GM12864 (cell line): Measurements from ENCODE around the gene ZFPM1.

Experiments
- DNase-seq: peaks from one replicate; pipeline ENCODE4 v3.0.0-alpha.2; 2011; ENCODE audit warnings: low read depth
- H3K4me3 ChIP-seq: 2 replicates; pipeline ENCODE4 v1.5.1; 2011; ENCODE audit warnings: mild to moderate bottlenecking, low read depth, low read length, control low read depth
- TF ChIP-seq, protein P1 (sequence below): IDR thresholded peaks from 2 replicates; pipeline ENCODE4 v1.5.1; 2011; ENCODE audit warnings: low read depth, mild to moderate bottlenecking, moderate library complexity, low read length, control low read depth, inconsistent platforms; ENCODE audit errors: missing control alignments

The ZFPM1 gene

GRCh38 chr16:88460496-88461330 is 7.6 kb downstream of the ZFPM1 start:
- no peak for DNase-seq
- no peak overlapping the region for H3K4me3 ChIP-seq
- TF ChIP-seq, protein P1, sequence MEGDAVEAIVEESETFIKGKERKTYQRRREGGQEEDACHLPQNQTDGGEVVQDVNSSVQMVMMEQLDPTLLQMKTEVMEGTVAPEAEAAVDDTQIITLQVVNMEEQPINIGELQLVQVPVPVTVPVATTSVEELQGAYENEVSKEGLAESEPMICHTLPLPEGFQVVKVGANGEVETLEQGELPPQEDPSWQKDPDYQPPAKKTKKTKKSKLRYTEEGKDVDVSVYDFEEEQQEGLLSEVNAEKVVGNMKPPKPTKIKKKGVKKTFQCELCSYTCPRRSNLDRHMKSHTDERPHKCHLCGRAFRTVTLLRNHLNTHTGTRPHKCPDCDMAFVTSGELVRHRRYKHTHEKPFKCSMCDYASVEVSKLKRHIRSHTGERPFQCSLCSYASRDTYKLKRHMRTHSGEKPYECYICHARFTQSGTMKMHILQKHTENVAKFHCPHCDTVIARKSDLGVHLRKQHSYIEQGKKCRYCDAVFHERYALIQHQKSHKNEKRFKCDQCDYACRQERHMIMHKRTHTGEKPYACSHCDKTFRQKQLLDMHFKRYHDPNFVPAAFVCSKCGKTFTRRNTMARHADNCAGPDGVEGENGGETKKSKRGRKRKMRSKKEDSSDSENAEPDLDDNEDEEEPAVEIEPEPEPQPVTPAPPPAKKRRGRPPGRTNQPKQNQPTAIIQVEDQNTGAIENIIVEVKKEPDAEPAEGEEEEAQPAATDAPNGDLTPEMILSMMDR, result no peak

DNA sequence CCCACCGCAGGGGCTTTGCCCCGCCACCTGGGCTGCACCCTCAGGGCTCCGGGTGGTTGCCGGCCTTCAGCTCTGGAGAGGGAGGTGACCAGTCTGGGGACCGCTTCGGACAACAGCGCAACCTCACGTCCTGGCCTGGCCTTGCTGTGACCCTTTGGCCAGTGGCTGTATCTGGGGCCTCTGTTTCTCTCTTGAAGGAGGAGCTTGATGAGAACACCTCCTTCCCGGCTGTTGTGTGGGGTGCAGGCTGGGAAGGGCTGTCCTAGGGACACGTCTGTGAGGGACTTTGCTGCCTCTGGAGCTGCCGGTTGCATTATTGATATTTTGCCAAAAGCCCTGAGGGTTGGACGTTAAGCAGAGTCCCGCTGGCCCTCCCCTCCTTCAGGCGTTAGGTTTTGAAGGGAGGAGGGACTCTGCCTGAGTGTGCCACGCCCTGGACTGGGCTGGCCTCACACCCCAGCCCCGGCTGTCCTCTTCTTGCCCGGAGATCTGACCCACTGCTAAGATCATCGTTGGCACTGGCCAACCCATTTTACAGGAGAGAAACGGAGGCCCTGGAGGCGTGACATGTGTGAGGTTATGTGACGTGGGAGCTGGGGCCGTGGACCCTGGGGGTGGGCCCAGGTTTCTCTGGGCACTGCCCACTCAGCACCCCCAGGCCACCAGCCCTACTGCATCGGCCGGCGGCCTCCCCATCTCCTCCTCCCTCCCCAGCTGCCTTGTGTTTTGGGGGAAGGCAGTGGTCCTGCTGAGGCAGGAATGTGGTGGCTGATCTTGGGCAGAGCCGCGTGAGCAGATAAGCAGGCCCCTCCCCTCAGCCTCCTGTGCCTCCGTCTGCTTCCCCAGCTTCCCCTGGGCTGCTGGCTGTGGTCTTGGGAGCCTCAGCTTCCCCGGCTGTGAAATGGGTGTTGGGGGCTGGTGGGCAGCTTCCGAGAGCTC is 8.5 kb downstream of the ZFPM1 start:
- no peak overlapping the region for H3K4me3 ChIP-seq
- DNase-seq, result no peak

GRCh38 chr16:88462396-88462795 is 9.3 kb downstream of the ZFPM1 start:
- TF ChIP-seq, protein P1, result no peak
- no peak for DNase-seq
- H3K4me3 ChIP-seq, result no peak overlapping the region

More for the DNA sequence above, 8.5 kb downstream of the ZFPM1 start:
- TF ChIP-seq, protein P1, result no peak

DNA sequence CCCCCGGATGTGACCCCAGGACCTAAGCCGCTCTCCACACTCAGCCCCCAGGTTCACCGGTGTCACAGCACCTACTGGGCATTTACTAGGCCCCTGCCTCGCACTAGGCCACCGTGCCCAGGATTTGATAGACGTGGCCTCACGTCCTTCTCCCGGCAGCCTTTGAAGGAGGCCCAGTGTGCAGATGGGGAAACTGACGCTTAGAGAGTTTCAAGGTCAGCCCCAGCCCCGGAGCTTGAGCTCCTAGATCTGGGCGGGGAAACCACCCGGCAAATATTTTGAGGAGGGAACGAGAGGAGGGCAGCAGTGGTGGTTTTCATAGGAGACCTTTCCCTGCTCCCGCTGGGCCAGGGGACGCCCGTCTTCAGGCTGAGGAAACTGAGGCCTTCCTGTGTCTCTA is 10.3 kb downstream of the ZFPM1 start:
- H3K4me3 ChIP-seq, result no peak overlapping the region
- no peak for DNase-seq
- TF ChIP-seq, protein P1, result no peak

DNA sequence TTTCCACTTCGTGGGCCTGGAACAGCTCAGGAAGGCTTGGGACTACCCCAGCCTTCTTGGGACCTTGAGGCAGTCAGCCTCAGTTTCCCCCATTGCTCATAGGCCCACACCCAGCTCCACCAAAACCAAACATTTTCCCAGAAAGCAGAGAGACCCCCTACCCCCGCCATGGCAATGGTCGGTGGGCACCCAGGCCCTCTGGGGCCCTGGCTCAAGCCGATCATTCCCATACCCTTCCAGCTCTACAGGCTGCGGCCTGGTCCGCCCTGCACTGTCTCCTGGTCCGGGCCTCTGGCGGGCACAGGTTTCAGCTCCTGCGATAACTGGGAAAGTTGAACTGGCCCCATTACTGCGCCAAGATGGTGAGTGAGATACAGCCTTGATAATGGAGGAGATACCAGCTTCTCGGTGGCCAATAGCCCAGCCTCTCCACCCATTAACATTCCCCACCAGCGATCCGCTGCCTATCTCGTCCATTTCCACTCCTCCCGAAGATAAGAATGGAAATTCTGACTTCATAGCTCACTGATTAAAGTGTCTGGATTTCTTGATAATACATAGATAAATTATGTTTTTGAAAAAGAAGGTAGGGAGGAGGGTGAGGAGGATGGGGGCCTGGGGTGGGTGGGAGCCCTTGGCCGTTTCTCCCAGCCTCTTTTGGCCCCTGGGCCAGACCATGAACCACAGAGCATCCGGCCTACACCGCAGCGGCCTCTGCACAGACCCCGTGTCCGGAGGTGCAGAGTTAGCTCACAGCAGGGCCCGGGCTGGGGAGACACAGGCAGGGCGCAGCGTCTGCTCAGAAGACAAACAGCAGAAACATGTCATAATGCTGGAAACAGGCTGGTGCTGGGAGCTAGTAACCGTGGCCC is 11.6 kb downstream of the ZFPM1 start:
- TF ChIP-seq, protein P1, result no peak
- no peak overlapping the region for H3K4me3 ChIP-seq
- DNase-seq, result no peak

DNA sequence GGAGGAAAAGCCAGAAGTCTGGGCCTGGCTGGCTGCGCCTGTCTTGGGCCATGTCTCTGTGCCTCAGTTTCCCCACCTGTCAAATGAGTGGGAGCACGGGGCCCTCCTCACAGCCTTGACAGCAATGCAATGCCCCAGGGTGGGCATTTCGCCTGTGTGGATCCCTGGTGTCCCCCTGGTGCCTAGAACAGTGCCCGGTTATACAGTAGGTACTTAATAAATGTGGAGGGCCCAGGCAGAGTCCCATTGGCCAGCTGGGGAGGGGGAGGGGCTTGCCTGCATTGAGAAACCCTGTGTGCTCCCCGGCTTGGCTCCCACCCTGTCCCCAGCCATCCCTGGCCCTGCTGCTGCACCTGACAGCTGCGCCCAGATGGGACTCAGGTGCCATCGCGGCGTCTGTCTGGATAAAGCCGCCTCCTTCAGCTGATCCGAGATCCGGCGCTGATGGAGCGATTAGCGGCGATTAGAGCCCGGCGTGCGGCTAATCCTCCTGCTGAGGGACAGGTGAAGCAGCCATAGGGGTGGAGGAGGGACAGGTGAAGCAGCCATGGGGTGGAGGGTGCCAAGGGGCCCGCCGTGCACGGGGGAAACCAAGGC is 12.4 kb downstream of the ZFPM1 start:
- no peak overlapping the region for H3K4me3 ChIP-seq
- no peak for DNase-seq
- TF ChIP-seq, protein P1, result no peak
